Measurements from ENCODE around the gene STARD7. TPM values are rescaled to one million over a fixed set of nuclear protein-coding genes. Genes with fewer than 3 reads are reported as not detected.

STARD7 gene
- total and polyA plus RNA-seq, 2 of the 13 experiments (the other 11 are each of a cell fraction or from before 2014, with no cell fraction given), result 88.2 to 300 TPM

DNA sequence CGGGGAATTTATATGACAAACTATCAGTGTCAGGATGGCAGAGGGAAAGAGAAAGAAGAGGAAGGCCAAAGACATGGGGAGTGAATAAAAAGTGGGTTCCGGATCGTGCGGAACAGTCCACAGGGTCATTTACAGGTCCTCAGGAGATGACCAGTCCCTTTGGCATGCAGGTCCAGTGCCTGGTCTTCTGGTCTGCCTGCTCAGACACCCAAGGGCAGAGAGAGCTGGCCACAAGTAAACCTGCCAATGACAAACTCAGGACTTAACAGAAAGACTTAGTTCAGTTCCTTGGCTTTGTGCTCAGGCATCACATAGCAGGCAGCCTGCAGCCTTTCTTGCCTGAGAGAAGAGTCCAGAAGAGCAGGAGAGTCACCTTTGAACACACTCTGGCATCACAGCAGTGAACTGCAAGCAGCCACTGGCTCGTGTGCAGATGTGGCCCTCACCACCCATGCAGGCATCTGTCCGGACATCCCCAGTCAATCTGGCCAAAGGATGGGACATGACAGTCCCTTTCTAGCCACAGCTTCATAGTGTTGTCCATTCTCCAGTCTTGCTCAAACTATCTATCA lies 43.2 kb upstream of the STARD7 start (continued):
- peak; percentile 66; the same call in 1 of the 2 replicates for TF ChIP-seq RXRA (CRISPR knock-in tag; IDR thresholded peaks at IDR 0.05)
- TF ChIP-seq TMF1 (CRISPR knock-in tag; IDR thresholded peaks at IDR 0.05; ENCODE audit: low read depth), result no peak
- TF ChIP-seq BATF2 (CRISPR knock-in tag; IDR thresholded peaks at IDR 0.05), result no peak
- peak; percentile 93 for TF ChIP-seq XRCC5 (optimal IDR thresholded peaks at IDR 0.05; ENCODE audit: low read length)
- TF ChIP-seq, protein P1, sequence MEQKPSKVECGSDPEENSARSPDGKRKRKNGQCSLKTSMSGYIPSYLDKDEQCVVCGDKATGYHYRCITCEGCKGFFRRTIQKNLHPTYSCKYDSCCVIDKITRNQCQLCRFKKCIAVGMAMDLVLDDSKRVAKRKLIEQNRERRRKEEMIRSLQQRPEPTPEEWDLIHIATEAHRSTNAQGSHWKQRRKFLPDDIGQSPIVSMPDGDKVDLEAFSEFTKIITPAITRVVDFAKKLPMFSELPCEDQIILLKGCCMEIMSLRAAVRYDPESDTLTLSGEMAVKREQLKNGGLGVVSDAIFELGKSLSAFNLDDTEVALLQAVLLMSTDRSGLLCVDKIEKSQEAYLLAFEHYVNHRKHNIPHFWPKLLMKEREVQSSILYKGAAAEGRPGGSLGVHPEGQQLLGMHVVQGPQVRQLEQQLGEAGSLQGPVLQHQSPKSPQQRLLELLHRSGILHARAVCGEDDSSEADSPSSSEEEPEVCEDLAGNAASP (CRISPR knock-in tag; IDR thresholded peaks at IDR 0.05; ENCODE audit: borderline replicate concordance), result peak; percentile 50; the same call in 1 of the 2 replicates
- peak; percentile 48; the same call in 1 of the 2 replicates for TF ChIP-seq SIN3A (IDR thresholded peaks at IDR 0.05; ENCODE audit: borderline replicate concordance, low read depth, low read length)
- TF ChIP-seq ARID4A (CRISPR knock-in tag; IDR thresholded peaks at IDR 0.05; ENCODE audit: borderline replicate concordance), result no peak; the same call in 1 of the 2 replicates
- peak; percentile 69 for TF ChIP-seq YY1 (IDR thresholded peaks at IDR 0.05; ENCODE audit: insufficient read depth, insufficient replicate concordance, low read depth, low read length)
- TF ChIP-seq PREB (CRISPR knock-in tag; IDR thresholded peaks at IDR 0.05), result no peak
- no peak for TF ChIP-seq ZFP82 (CRISPR knock-in tag; IDR thresholded peaks at IDR 0.05; ENCODE audit: borderline replicate concordance)
- peak; percentile 66; the same call in 1 of the 2 replicates for TF ChIP-seq HOXA5 (CRISPR knock-in tag; IDR thresholded peaks at IDR 0.05)
- TF ChIP-seq, protein P2, sequence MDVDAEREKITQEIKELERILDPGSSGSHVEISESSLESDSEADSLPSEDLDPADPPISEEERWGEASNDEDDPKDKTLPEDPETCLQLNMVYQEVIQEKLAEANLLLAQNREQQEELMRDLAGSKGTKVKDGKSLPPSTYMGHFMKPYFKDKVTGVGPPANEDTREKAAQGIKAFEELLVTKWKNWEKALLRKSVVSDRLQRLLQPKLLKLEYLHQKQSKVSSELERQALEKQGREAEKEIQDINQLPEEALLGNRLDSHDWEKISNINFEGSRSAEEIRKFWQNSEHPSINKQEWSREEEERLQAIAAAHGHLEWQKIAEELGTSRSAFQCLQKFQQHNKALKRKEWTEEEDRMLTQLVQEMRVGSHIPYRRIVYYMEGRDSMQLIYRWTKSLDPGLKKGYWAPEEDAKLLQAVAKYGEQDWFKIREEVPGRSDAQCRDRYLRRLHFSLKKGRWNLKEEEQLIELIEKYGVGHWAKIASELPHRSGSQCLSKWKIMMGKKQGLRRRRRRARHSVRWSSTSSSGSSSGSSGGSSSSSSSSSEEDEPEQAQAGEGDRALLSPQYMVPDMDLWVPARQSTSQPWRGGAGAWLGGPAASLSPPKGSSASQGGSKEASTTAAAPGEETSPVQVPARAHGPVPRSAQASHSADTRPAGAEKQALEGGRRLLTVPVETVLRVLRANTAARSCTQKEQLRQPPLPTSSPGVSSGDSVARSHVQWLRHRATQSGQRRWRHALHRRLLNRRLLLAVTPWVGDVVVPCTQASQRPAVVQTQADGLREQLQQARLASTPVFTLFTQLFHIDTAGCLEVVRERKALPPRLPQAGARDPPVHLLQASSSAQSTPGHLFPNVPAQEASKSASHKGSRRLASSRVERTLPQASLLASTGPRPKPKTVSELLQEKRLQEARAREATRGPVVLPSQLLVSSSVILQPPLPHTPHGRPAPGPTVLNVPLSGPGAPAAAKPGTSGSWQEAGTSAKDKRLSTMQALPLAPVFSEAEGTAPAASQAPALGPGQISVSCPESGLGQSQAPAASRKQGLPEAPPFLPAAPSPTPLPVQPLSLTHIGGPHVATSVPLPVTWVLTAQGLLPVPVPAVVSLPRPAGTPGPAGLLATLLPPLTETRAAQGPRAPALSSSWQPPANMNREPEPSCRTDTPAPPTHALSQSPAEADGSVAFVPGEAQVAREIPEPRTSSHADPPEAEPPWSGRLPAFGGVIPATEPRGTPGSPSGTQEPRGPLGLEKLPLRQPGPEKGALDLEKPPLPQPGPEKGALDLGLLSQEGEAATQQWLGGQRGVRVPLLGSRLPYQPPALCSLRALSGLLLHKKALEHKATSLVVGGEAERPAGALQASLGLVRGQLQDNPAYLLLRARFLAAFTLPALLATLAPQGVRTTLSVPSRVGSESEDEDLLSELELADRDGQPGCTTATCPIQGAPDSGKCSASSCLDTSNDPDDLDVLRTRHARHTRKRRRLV (CRISPR knock-in tag; IDR thresholded peaks at IDR 0.05), result 0 out of 2 replicates have a peak, but pooled peaks have one; percentile 46
- peak; percentile 36 for TF ChIP-seq RBM22 (optimal IDR thresholded peaks at IDR 0.05; ENCODE audit: low read length)
